Measurements from ENCODE around the gene C2orf68. TPM values are rescaled to one million over a fixed set of nuclear protein-coding genes. Genes with fewer than 3 reads are reported as not detected.

Gene C2orf68
- total RNA-seq, 1 donor from 2014 or later = 47.5 TPM

GRCh38 chr2:85582492-85582891, 29.4 kb downstream of the C2orf68 start:
- peaks cover 15% of the 10 kb centered on the region for H3K36me3 Mint-ChIP-seq (ENCODE audit: low read depth, unreplicated experiment)
- peaks cover 7% of the 10 kb centered on the region for H3K27me3 Mint-ChIP-seq (ENCODE audit: unreplicated experiment)
- H3K4me1 Mint-ChIP-seq (ENCODE audit: unreplicated experiment) = peaks cover 78% of the 10 kb centered on the region
- H3K9me3 Mint-ChIP-seq (ENCODE audit: unreplicated experiment) = no peaks in the 10 kb centered on the region
- no peak for DNase-seq (ENCODE audit: low spot score)
- TF ChIP-seq CTCF (IDR thresholded peaks at IDR 0.05; ENCODE audit: unreplicated experiment) = no peak
- H3K4me3 Mint-ChIP-seq (ENCODE audit: unreplicated experiment) = peak overlapping the region; percentile 70
- peak overlapping the region; percentile 87 for H3K27ac Mint-ChIP-seq (ENCODE audit: unreplicated experiment)

- Mint-ChIP-seq H3K4me3 (ENCODE audit: unreplicated experiment) (peak overlapping the region; percentile 73), H3K27ac (ENCODE audit: unreplicated experiment) (no peak overlapping the region), H3K36me3 (ENCODE audit: low read depth, unreplicated experiment) (peaks cover 15% of the 10 kb centered on the region), H3K27me3 (ENCODE audit: unreplicated experiment) (peaks cover 9% of the 10 kb centered on the region), H3K9me3 (ENCODE audit: unreplicated experiment) (no peaks in the 10 kb centered on the region), H3K4me1 (ENCODE audit: unreplicated experiment) (peaks cover 68% of the 10 kb centered on the region)
- no peak for DNase-seq (ENCODE audit: low spot score)
- no peak for TF ChIP-seq CTCF (IDR thresholded peaks at IDR 0.05; ENCODE audit: unreplicated experiment)
Measured at GRCh38 chr2:85580206-85580605, 31.7 kb downstream of the C2orf68 start.

- peak overlapping the region; percentile 83 for H3K27ac Mint-ChIP-seq (ENCODE audit: unreplicated experiment)
- H3K27me3 Mint-ChIP-seq (ENCODE audit: unreplicated experiment) = peaks cover 8% of the 10 kb centered on the region
- no peak for DNase-seq (ENCODE audit: low spot score)
- peaks cover 15% of the 10 kb centered on the region for H3K36me3 Mint-ChIP-seq (ENCODE audit: low read depth, unreplicated experiment)
- peak overlapping the region; percentile 91 for H3K4me3 Mint-ChIP-seq (ENCODE audit: unreplicated experiment)
- H3K4me1 Mint-ChIP-seq (ENCODE audit: unreplicated experiment) = peaks cover 63% of the 10 kb centered on the region
- no peak for TF ChIP-seq CTCF (IDR thresholded peaks at IDR 0.05; ENCODE audit: unreplicated experiment)
- no peaks in the 10 kb centered on the region for H3K9me3 Mint-ChIP-seq (ENCODE audit: unreplicated experiment)
Measured at GRCh38 chr2:85579266-85579935, 32.5 kb downstream of the C2orf68 start.

GRCh38 chr2:85578243-85579180, 33.4 kb downstream of the C2orf68 start:
- H3K27ac Mint-ChIP-seq (ENCODE audit: unreplicated experiment) = peak overlapping the region; percentile 95
- no peak for DNase-seq (ENCODE audit: low spot score)

More at GRCh38 chr2:85578243-85579180, 33.4 kb downstream of the C2orf68 start:
- Mint-ChIP-seq H3K4me1 (ENCODE audit: unreplicated experiment) (peaks cover 58% of the 10 kb centered on the region), H3K36me3 (ENCODE audit: low read depth, unreplicated experiment) (peaks cover 15% of the 10 kb centered on the region), H3K27me3 (ENCODE audit: unreplicated experiment) (peaks cover 6% of the 10 kb centered on the region), H3K4me3 (ENCODE audit: unreplicated experiment) (peak overlapping the region; percentile 91), H3K9me3 (ENCODE audit: unreplicated experiment) (no peaks in the 10 kb centered on the region)
- no peak for TF ChIP-seq CTCF (IDR thresholded peaks at IDR 0.05; ENCODE audit: unreplicated experiment)
